IPS-18a (cell line): Measurements from ENCODE around the gene ADAM30.

Source experiments
- H3K27ac ChIP-seq: one replicate; pipeline ENCODE4 v1.5.1; 2013; ENCODE audit warnings: low read length
- H3K27me3 ChIP-seq: one replicate; pipeline ENCODE4 v1.6.1; 2013; ENCODE audit warnings: mild to moderate bottlenecking, low read length; ENCODE audit not compliant: control insufficient read depth, insufficient read depth
- H3K36me3 ChIP-seq: one replicate; pipeline ENCODE4 v1.6.1; 2013; ENCODE audit warnings: low read depth, low read length; ENCODE audit not compliant: control insufficient read depth
- H3K4me1 ChIP-seq: one replicate; pipeline ENCODE4 v1.6.1; 2013; ENCODE audit warnings: low read depth, low read length; ENCODE audit not compliant: control insufficient read depth
- H3K4me3 ChIP-seq: one replicate; pipeline ENCODE4 v1.5.1; 2013; ENCODE audit warnings: low read length
- H3K9ac ChIP-seq: one replicate; pipeline ENCODE4 v1.6.1; 2013; ENCODE audit warnings: mild to moderate bottlenecking, low read length, moderate library complexity
- H3K9me3 ChIP-seq: one replicate; pipeline ENCODE4 v1.6.1; 2013; ENCODE audit warnings: low read depth, low read length; ENCODE audit not compliant: control insufficient read depth

The ADAM30 gene

GRCh38 chr1:119885903-119886783, 10.2 kb downstream of the ADAM30 start:
- Histone ChIP-seq H3K4me3 (no peak overlapping the region), H3K27me3 (no peaks in the 10 kb centered on the region)

GRCh38 chr1:119884711-119885110, 11.6 kb downstream of the ADAM30 start:
- H3K27me3 ChIP-seq, result no peaks in the 10 kb centered on the region
- no peaks in the 10 kb centered on the region for H3K9me3 ChIP-seq
- no peak overlapping the region for H3K27ac ChIP-seq
- no peak overlapping the region for H3K9ac ChIP-seq
- no peak overlapping the region for H3K4me3 ChIP-seq
- H3K36me3 ChIP-seq, result no peaks in the 10 kb centered on the region
- H3K4me1 ChIP-seq, result no peaks in the 10 kb centered on the region

More at GRCh38 chr1:119885903-119886783, 10.2 kb downstream of the ADAM30 start:
- no peak overlapping the region for H3K9ac ChIP-seq
- H3K27ac ChIP-seq, result no peak overlapping the region
- H3K9me3 ChIP-seq, result no peaks in the 10 kb centered on the region
- H3K36me3 ChIP-seq, result no peaks in the 10 kb centered on the region
- H3K4me1 ChIP-seq, result no peaks in the 10 kb centered on the region

GRCh38 chr1:119883826-119884225, 12.5 kb downstream of the ADAM30 start:
- Histone ChIP-seq H3K27me3 (no peaks in the 10 kb centered on the region), H3K9me3 (no peaks in the 10 kb centered on the region), H3K27ac (no peak overlapping the region), H3K9ac (no peak overlapping the region), H3K4me1 (no peaks in the 10 kb centered on the region), H3K36me3 (no peaks in the 10 kb centered on the region), H3K4me3 (no peak overlapping the region)

- Histone ChIP-seq H3K36me3 (no peaks in the 10 kb centered on the region), H3K9ac (no peak overlapping the region), H3K4me3 (no peak overlapping the region), H3K27ac (no peak overlapping the region), H3K9me3 (no peaks in the 10 kb centered on the region), H3K27me3 (no peaks in the 10 kb centered on the region), H3K4me1 (no peaks in the 10 kb centered on the region)
These were observed 13.9 kb downstream of the ADAM30 start for GRCh38 chr1:119882132-119883049.

GRCh38 chr1:119879510-119880434, 16.5 kb downstream of the ADAM30 start:
- H3K4me3 ChIP-seq, result no peak overlapping the region
- H3K27ac ChIP-seq, result no peak overlapping the region
- no peak overlapping the region for H3K9ac ChIP-seq
- no peaks in the 10 kb centered on the region for H3K9me3 ChIP-seq
- no peaks in the 10 kb centered on the region for H3K27me3 ChIP-seq
- no peaks in the 10 kb centered on the region for H3K4me1 ChIP-seq
- no peaks in the 10 kb centered on the region for H3K36me3 ChIP-seq

GRCh38 chr1:119878171-119878570, 18.1 kb downstream of the ADAM30 start:
- no peaks in the 10 kb centered on the region for H3K36me3 ChIP-seq
- no peak overlapping the region for H3K9ac ChIP-seq

GRCh38 chr1:119874186-119874585, 22.1 kb downstream of the ADAM30 start:
- Histone ChIP-seq H3K4me3 (no peak overlapping the region), H3K36me3 (no peaks in the 10 kb centered on the region), H3K27me3 (no peaks in the 10 kb centered on the region), H3K9ac (no peak overlapping the region), H3K9me3 (no peaks in the 10 kb centered on the region), H3K4me1 (peaks cover 4% of the 10 kb centered on the region), H3K27ac (no peak overlapping the region)

More at GRCh38 chr1:119878171-119878570, 18.1 kb downstream of the ADAM30 start:
- Histone ChIP-seq H3K9me3 (no peaks in the 10 kb centered on the region), H3K4me3 (no peak overlapping the region), H3K27me3 (no peaks in the 10 kb centered on the region), H3K27ac (no peak overlapping the region), H3K4me1 (no peaks in the 10 kb centered on the region)

GRCh38 chr1:119873135-119874015, 22.9 kb downstream of the ADAM30 start:
- Histone ChIP-seq H3K9ac (no peak overlapping the region), H3K27ac (no peak overlapping the region)

GRCh38 chr1:119871881-119872280, 24.4 kb downstream of the ADAM30 start:
- no peaks in the 10 kb centered on the region for H3K9me3 ChIP-seq
- H3K36me3 ChIP-seq, result no peaks in the 10 kb centered on the region
- no peaks in the 10 kb centered on the region for H3K27me3 ChIP-seq
- no peak overlapping the region for H3K27ac ChIP-seq
- H3K4me1 ChIP-seq, result peaks cover 4% of the 10 kb centered on the region
- no peak overlapping the region for H3K9ac ChIP-seq
- H3K4me3 ChIP-seq, result no peak overlapping the region

More at GRCh38 chr1:119873135-119874015, 22.9 kb downstream of the ADAM30 start:
- Histone ChIP-seq H3K4me3 (no peak overlapping the region), H3K36me3 (no peaks in the 10 kb centered on the region), H3K9me3 (no peaks in the 10 kb centered on the region), H3K27me3 (no peaks in the 10 kb centered on the region), H3K4me1 (peaks cover 4% of the 10 kb centered on the region)

- no peak overlapping the region for H3K9ac ChIP-seq
These were observed 25.3 kb downstream of the ADAM30 start for GRCh38 chr1:119870917-119871596.

More at GRCh38 chr1:119870917-119871596, 25.3 kb downstream of the ADAM30 start:
- Histone ChIP-seq H3K36me3 (no peaks in the 10 kb centered on the region), H3K27me3 (no peaks in the 10 kb centered on the region), H3K27ac (no peak overlapping the region), H3K9me3 (no peaks in the 10 kb centered on the region), H3K4me3 (no peak overlapping the region), H3K4me1 (peaks cover 4% of the 10 kb centered on the region)
